ENCODE results near the gene CUEDC1.
"Not testable (repeated sequence)": the region's sequence is repeated elsewhere in the genome, so short reads cannot be mapped to it uniquely, and the experiment has no call there.

- TF ChIP-seq CTCF (IDR thresholded peaks at IDR 0.05); EP300 (IDR thresholded peaks at IDR 0.05; ENCODE audit: low read depth): not testable (repeated sequence)
Measured at GRCh38 chr17:57922745-57923144, 32.5 kb downstream of the CUEDC1 start.

Measured in transverse colon (tissue), 3 donors.